Fibroblast of pulmonary artery (primary cell): ENCODE results near the gene ALPL.

Experiments
- DNase-seq: peaks from one replicate; pipeline ENCODE4 v3.0.0-alpha.2; 2010; ENCODE audit warnings: low read depth
- H3K4me3 ChIP-seq: replicated peaks from 2 replicates; pipeline ENCODE4 v1.5.1; 2011; ENCODE audit warnings: low read depth, mild to moderate bottlenecking, control low read depth, low read length, moderate library complexity
- CTCF ChIP-seq: IDR thresholded peaks from 2 replicates; pipeline ENCODE4 v1.5.1; 2011; ENCODE audit warnings: mild to moderate bottlenecking, control low read depth, low read length, inconsistent platforms; ENCODE audit errors: missing control alignments

ALPL gene

GRCh38 chr1:21603177-21604138 is 94.2 kb downstream of the ALPL start:
- DNase-seq: no peak
- no peak overlapping the region for H3K4me3 ChIP-seq
- no peak for TF ChIP-seq CTCF

- DNase-seq: no peak
- no peak for TF ChIP-seq CTCF
- H3K4me3 ChIP-seq: no peak overlapping the region
Measured at GRCh38 chr1:21604208-21604957, 95.2 kb downstream of the ALPL start.

- no peak overlapping the region for H3K4me3 ChIP-seq
- no peak for DNase-seq
- TF ChIP-seq CTCF: no peak
Measured at GRCh38 chr1:21605012-21605715, 95.9 kb downstream of the ALPL start.

GRCh38 chr1:21605964-21606705 is 96.9 kb downstream of the ALPL start:
- no peak for DNase-seq
- no peak overlapping the region for H3K4me3 ChIP-seq
- TF ChIP-seq CTCF: no peak

GRCh38 chr1:21607549-21608529 is 98.6 kb downstream of the ALPL start:
- peak; percentile 71 for DNase-seq
- H3K4me3 ChIP-seq: no peak overlapping the region

More at GRCh38 chr1:21607549-21608529, 98.6 kb downstream of the ALPL start:
- TF ChIP-seq CTCF: no peak
